A549 (cell line): ENCODE measurements around the gene TRAF4. TPM values are rescaled to one million over a fixed set of nuclear protein-coding genes. Genes with fewer than 3 reads are reported as not detected.

ENCODE experiments used
- ATAC-seq, 2 experiments: fragments of 200-7000 bp in 1 of 2; fragments of >200 bp in 1 of 2; cut with Nextera tagmentation in 1 of 2; cut with Tn5 transposase in 1 of 2; 3 replicates each; pipeline versions ENCODE4 v1.8.0 to v1.9.1; 2018 to 2020; ENCODE audit warnings: mild to moderate bottlenecking in 1 of 2, moderate library complexity in 1 of 2
- CTCF ChIA-PET: fragments of 300-600 bp; sonication (Branson Sonifier 250); formaldehyde crosslinking; extraction: SDS; loops from one replicate; lab custom pipeline; 2021; ENCODE audit warnings: antibody characterized with exemption, inconsistent platforms; lab: Yijun Ruan, JAX
- POLR2A ChIA-PET: fragments of 350-600 bp; formaldehyde crosslinking; extraction: SDS; loops from one replicate; lab custom pipeline; 2021; ENCODE audit warnings: antibody characterized with exemption, inconsistent platforms; lab: Yijun Ruan, JAX
- DNase-seq, 2 experiments: peaks; one replicate each; pipeline versions ENCODE4 v3.0.0 to v3.0.0-alpha.2; 2011 to 2016; ENCODE audit warnings: low read depth in 1 of 2, low spot score in 1 of 2
- FAIRE-seq: peaks from 2 replicates; lab custom pipeline; 2011; peaks lifted over from hg19 to GRCh38; lab: Jason Lieb, UNC
- H3K27ac ChIP-seq, 2 experiments: fragments of >200 bp; sonication (Bioruptor Twin); formaldehyde crosslinking; 3 replicates each; pipeline ENCODE4 v1.5.1; 2016 to 2017
- H3K4me1 ChIP-seq: fragments of >200 bp; sonication (Bioruptor Twin); formaldehyde crosslinking; 3 replicates; pipeline ENCODE4 v1.6.1; 2016
- H3K4me2 ChIP-seq: fragments of >200 bp; sonication (Bioruptor Twin); formaldehyde crosslinking; 3 replicates; pipeline ENCODE4 v1.6.1; 2016
- H3K4me3 ChIP-seq: fragments of >200 bp; sonication (Bioruptor Twin); formaldehyde crosslinking; 3 replicates; pipeline ENCODE4 v1.5.1; 2016
- H3K9me3 ChIP-seq: fragments of >200 bp; sonication (Bioruptor Twin); formaldehyde crosslinking; 3 replicates; pipeline ENCODE4 v1.6.1; 2016
- ATOH8 ChIP-seq: fragments of 250-450 bp; sonication (Bioruptor Pico); IDR thresholded peaks from 2 replicates; pipeline ENCODE4 v1.5.0; 2020; ENCODE audit warnings: low read depth, mild to moderate bottlenecking, moderate library complexity
- BHLHE40 ChIP-seq: IDR thresholded peaks from 2 replicates; pipeline ENCODE4 v1.6.1; 2012; ENCODE audit warnings: low read depth, low read length, inconsistent platforms
- CBX8 ChIP-seq: fragments of 200-600 bp; sonication (generic); IDR thresholded peaks from 2 replicates; pipeline ENCODE4 v1.6.1; 2016
- CEBPB ChIP-seq, 2 experiments: fragments of >200 bp in 1 of 2; sonication (Bioruptor Twin) in 1 of 2; formaldehyde crosslinking in 1 of 2; IDR thresholded peaks; 2 replicates each; pipeline ENCODE4 v1.6.1; 2012 to 2016
- CTCF ChIP-seq: fragments of >200 bp; sonication (Bioruptor Twin); formaldehyde crosslinking; IDR thresholded peaks from 3 replicates; pipeline ENCODE4 v1.5.1; 2016
- EHMT2 ChIP-seq: fragments of 200-600 bp; sonication (generic); IDR thresholded peaks from 2 replicates; pipeline ENCODE4 v1.6.1; 2016; ENCODE audit warnings: antibody characterized with exemption, low read depth, mild to moderate bottlenecking, moderate library complexity
- FOSL2 ChIP-seq, 2 experiments: fragments of 450-650 bp in 1 of 2; fragments of >200 bp in 1 of 2; sonication (Bioruptor Twin) in 1 of 2; formaldehyde crosslinking; IDR thresholded peaks; 2 replicates each; pipeline versions ENCODE4 v1.5.0 to v1.6.1; 2016 to 2020; ENCODE audit warnings: mild to moderate bottlenecking in 1 of 2, moderate library complexity in 1 of 2
- HDAC2 ChIP-seq: fragments of 200-600 bp; sonication (generic); IDR thresholded peaks from 2 replicates; pipeline ENCODE4 v1.6.1; 2016
- HMGXB4 ChIP-seq: fragments of 250-450 bp; sonication (Bioruptor Pico); IDR thresholded peaks from 2 replicates; pipeline ENCODE4 v1.5.0; 2021; ENCODE audit warnings: mild to moderate bottlenecking, moderate library complexity, borderline replicate concordance
- HOXB13 ChIP-seq: fragments of 250-450 bp; sonication (Bioruptor Pico); IDR thresholded peaks from 2 replicates; pipeline ENCODE4 v1.5.0; 2020; ENCODE audit warnings: low read depth, mild to moderate bottlenecking, moderate library complexity
- JUNB ChIP-seq: fragments of >200 bp; sonication (Bioruptor Twin); formaldehyde crosslinking; IDR thresholded peaks from 2 replicates; pipeline ENCODE4 v1.6.1; 2016
- MAZ ChIP-seq: fragments of 150-350 bp; IDR thresholded peaks from 2 replicates; pipeline ENCODE4 v1.6.1; 2014; ENCODE audit warnings: antibody characterized with exemption, low read depth, low read length, borderline replicate concordance
- NR3C1 ChIP-seq: fragments of >200 bp; sonication (Bioruptor Twin); formaldehyde crosslinking; IDR thresholded peaks from 3 replicates; pipeline ENCODE4 v1.6.1; 2017
- PHF8 ChIP-seq: fragments of 200-600 bp; sonication (generic); IDR thresholded peaks from 2 replicates; pipeline ENCODE4 v1.6.1; 2016; ENCODE audit warnings: low read depth, mild to moderate bottlenecking, antibody characterized with exemption, moderate library complexity, borderline replicate concordance
- POLR2AphosphoS2 ChIP-seq: conservative IDR thresholded peaks from 2 replicates; pipeline ENCODE4 v1.6.1; 2012; ENCODE audit warnings: low read length, improper control_type of control experiment, inconsistent platforms
- RAD21 ChIP-seq, 2 experiments: fragments of >200 bp in 1 of 2; sonication (Bioruptor Twin) in 1 of 2; formaldehyde crosslinking in 1 of 2; IDR thresholded peaks in 1 of 2; conservative IDR thresholded peaks in 1 of 2; 2 replicates in 1 of 2; 3 replicates in 1 of 2; pipeline ENCODE4 v1.6.1; 2012 to 2018; ENCODE audit warnings: inconsistent platforms in 1 of 2
- RFX5 ChIP-seq: fragments of 450-650 bp; IDR thresholded peaks from 2 replicates; pipeline ENCODE4 v1.7.1; 2014; ENCODE audit warnings: antibody characterized with exemption, mild to moderate bottlenecking, moderate library complexity
- RNF2 ChIP-seq: fragments of 200-600 bp; sonication (generic); IDR thresholded peaks from 2 replicates; pipeline ENCODE4 v1.6.1; 2016; ENCODE audit warnings: low read depth, mild to moderate bottlenecking, antibody characterized with exemption, moderate library complexity, borderline replicate concordance
- SMC3 ChIP-seq: fragments of >200 bp; sonication (Bioruptor Twin); formaldehyde crosslinking; IDR thresholded peaks from 3 replicates; pipeline ENCODE4 v1.6.1; 2018; ENCODE audit warnings: inconsistent platforms
- TFCP2L1 ChIP-seq: fragments of 250-450 bp; sonication (Bioruptor Pico); IDR thresholded peaks from 2 replicates; pipeline ENCODE4 v1.5.0; 2021; ENCODE audit warnings: mild to moderate bottlenecking
- ZC3H11A ChIP-seq: fragments of 450-650 bp; IDR thresholded peaks from 2 replicates; pipeline ENCODE4 v1.6.1; 2014; ENCODE audit warnings: antibody characterized with exemption, mild to moderate bottlenecking
- ZFP36 ChIP-seq: fragments of 450-650 bp; IDR thresholded peaks from 2 replicates; pipeline ENCODE4 v1.6.1; 2014; ENCODE audit warnings: borderline replicate concordance; ENCODE audit not compliant: partially characterized antibody
- WGBS: methylation state at CpG from one replicate; pipeline ENCODE4 v1.1.6; 2017; ENCODE audit errors: missing lambda C conversion rate; 5-methylcytosine and 5-hydroxymethylcytosine counted together
- polyA plus RNA-seq, 4 experiments: library from polyadenylated mRNA; depleted of rRNA in 3 of 4; stranded (reverse); fragments of >200 nt; fragmentation: RNase III in 1 of 4; extraction: RNeasy Plus Mini Kit Qiagen cat#74134 plus additional on column Dnase treatment in 1 of 4; gene quantifications; 2 replicates in 3 of 4; 3 replicates in 1 of 4; pipeline ENCODE4 v1.2.3, GENCODE V29; 2011 to 2017
- TF ChIP-seq, protein P1 (sequence below): IDR thresholded peaks from 2 replicates; pipeline ENCODE4 v1.6.1; 2012; ENCODE audit warnings: low read depth, borderline replicate concordance
- TF ChIP-seq, protein P2 (sequence below): fragments of >200 bp; sonication (Bioruptor Twin); formaldehyde crosslinking; IDR thresholded peaks from 2 replicates; pipeline ENCODE4 v1.6.1; 2016

Gene TRAF4
- polyA plus RNA-seq, 2 of the 4 experiments (the other 2 are of a cell fraction): 64.0 to 65.0 TPM

DNA sequence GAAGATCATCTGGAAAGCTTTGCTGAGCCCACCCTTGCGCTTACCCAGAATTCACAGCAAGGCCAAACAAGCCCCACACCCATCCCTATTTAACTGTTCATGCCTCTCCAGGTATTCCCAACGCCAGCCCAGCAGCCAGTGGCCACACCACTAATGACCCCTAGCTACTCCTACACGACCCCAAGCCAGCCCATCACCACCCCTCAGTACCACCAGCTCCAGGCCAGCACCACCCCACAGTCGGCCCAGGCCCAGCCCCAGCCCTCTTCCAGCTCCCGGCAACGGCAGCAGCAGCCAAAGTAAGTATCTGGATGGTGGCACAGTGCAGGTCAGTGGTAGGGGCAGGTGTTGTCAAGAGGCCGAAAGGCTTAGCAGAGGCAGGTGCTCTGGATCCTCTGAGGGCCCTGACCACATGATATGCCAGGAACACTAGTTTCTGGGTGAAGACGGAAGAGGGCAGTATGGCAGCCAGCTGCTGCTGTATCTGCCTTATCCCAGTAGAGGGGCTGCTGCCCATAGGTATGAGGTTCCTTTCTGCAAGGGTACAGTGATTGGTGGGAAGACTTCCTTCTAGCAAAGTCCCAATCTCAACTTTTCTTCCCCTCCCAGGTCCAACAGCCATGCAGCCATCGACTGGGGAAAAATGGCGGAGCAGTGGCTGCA is 42.9 kb upstream of the TRAF4 start:
- DNase-seq (no peak), ATAC-seq (no peak)

DNA sequence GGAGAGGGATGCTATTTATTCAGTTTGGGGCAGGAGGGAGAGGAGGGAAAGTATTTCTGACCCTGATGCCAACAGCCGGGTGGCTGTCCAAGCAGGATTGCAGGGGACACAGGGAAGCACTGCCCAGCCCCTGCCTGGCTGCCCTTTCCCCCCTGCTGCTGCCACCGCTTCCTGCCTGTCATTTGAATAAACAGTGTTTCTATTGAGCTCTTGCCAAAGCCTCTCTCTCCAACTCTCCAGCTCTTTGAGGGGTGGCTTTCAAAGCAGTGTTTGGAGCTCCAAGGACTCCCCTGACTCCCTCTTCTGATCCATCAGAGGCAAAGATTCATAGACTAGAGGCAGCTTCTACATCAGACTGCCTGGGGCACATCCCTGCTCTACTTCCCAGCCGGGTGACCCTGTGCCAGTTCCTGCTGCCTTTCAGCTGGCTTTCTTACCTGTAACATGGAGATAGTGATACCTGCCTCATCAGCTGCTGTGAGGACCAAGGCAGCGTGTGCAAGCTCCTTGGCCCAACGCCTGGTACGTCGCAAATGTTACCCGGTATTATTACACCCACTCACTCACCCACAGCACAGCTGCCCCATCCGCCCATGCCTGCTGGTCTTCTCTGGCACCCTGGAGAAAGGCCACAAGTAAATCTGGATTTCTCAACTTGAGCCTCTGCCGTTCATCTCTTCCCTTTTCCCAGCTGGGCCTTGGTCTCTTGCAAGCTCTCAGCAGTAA is 41.6 kb upstream of the TRAF4 start:
- no peak for FAIRE-seq

More for the DNA sequence above, 42.9 kb upstream of the TRAF4 start:
- Histone ChIP-seq H3K9me3 (no peaks in the 10 kb centered on the region), H3K4me3 (no peak overlapping the region), H3K4me2 (no peak overlapping the region), H3K4me1 (peaks cover 35% of the 10 kb centered on the region), H3K27ac (no peak overlapping the region)
- POLR2A ChIA-PET: interaction anchor here (0.7 to 2.3 kb wide), 2 partner anchors 9 to 11 kb away, joined by 3 to 15 read pairs; partner anchors contain the start of gene PROCA1
- CTCF ChIA-PET: interaction anchor here (17.6 to 31.4 kb wide), 2 partner anchors 8 to 11 kb away, joined by 335 read pairs; partner anchors contain the start of gene PROCA1
- FAIRE-seq: no peak
- TF ChIP-seq SMC3 (no peak), HMGXB4 (no peak), RNF2 (no peak), FOSL2 (IDR thresholded peaks at IDR 0.05) (no peak), FOSL2 (CRISPR knock-in tag; IDR thresholded peaks at IDR 0.05) (no peak), CTCF (no peak)
- WGBS: 90% methylated on average over 9 of the region's 10 CpGs

More for the DNA sequence above, 41.6 kb upstream of the TRAF4 start:
- Histone ChIP-seq H3K9me3 (no peaks in the 10 kb centered on the region), H3K4me2 (no peak overlapping the region), H3K4me1 (peaks cover 24% of the 10 kb centered on the region), H3K27ac (no peak overlapping the region), H3K4me3 (no peak overlapping the region)
- no peak for TF ChIP-seq ZFP36
- TF ChIP-seq EHMT2: no peak
- TF ChIP-seq MAZ: no peak
- no peak for TF ChIP-seq POLR2AphosphoS2
- no peak for TF ChIP-seq BHLHE40
- TF ChIP-seq CEBPB (IDR thresholded peaks at IDR 0.05): no peak
- TF ChIP-seq, protein P1, sequence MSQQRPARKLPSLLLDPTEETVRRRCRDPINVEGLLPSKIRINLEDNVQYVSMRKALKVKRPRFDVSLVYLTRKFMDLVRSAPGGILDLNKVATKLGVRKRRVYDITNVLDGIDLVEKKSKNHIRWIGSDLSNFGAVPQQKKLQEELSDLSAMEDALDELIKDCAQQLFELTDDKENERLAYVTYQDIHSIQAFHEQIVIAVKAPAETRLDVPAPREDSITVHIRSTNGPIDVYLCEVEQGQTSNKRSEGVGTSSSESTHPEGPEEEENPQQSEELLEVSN: no peak
- TF ChIP-seq NR3C1: no peak
- no peak for TF ChIP-seq TFCP2L1 (CRISPR knock-in tag)
- TF ChIP-seq PHF8: no peak
- TF ChIP-seq ATOH8 (CRISPR knock-in tag): no peak
- no peak for TF ChIP-seq CBX8
- TF ChIP-seq, protein P2, sequence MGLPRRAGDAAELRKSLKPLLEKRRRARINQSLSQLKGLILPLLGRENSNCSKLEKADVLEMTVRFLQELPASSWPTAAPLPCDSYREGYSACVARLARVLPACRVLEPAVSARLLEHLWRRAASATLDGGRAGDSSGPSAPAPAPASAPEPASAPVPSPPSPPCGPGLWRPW: no peak
- no peak for TF ChIP-seq HDAC2
- TF ChIP-seq HOXB13 (CRISPR knock-in tag): no peak
- no peak for TF ChIP-seq ZC3H11A
- TF ChIP-seq RFX5: no peak
- no peak for TF ChIP-seq JUNB
- no peak for TF ChIP-seq RAD21 (conservative IDR thresholded peaks at IDR 0.05 in 1 of 2, IDR thresholded peaks at IDR 0.05 in 1 of 2)
- WGBS: 82% methylated on average over 10 of the region's 10 CpGs
- CTCF ChIA-PET: interaction anchor here (0.9 to 31.4 kb wide), 6 partner anchors 6 to 415 kb away, joined by 3 to 335 read pairs (median 5); partner anchors contain the start of gene PROCA1
- POLR2A ChIA-PET: interaction anchor here (1.5 to 2.3 kb wide), 2 partner anchors 9 to 17 kb away, joined by 7 to 15 read pairs; partner anchors contain the start of genes PROCA1 and RPL23A
- DNase-seq: no peak
- no peak for ATAC-seq
